IMR-90 (cell line): ENCODE measurements around the gene SLC38A8. TPM values are rescaled to one million over a fixed set of nuclear protein-coding genes. Genes with fewer than 3 reads are reported as not detected.
A peak's percentile ranks its signal among the peaks of the same experiment; 100 is the strongest.

Experiments
- ATAC-seq: fragments of 200-7000 bp; cut with Tn5 transposase; 2 replicates; pipeline ENCODE4 v1.9.1; 2020; ENCODE audit warnings: low read depth, mild to moderate bottlenecking, moderate library complexity
- Bru-seq: library from RNA; stranded (reverse); fragments of 400-500 nt; gene quantifications from one replicate; lab custom pipeline; 2021; lab: Mats Ljungman, UMichigan
- BruChase-seq, 2 experiments: library from RNA; stranded (reverse); fragments of 400-500 nt; gene quantifications; one replicate each; lab custom pipeline; 2021; lab: Mats Ljungman, UMichigan
- BruUV-seq: library from RNA; stranded (reverse); fragments of 400-500 nt; replicated peaks from 2 replicates; lab custom pipeline; 2021; lab: Mats Ljungman, UMichigan
- CTCF ChIA-PET: fragments of 300-600 bp; formaldehyde crosslinking; extraction: SDS; loops from one replicate; lab custom pipeline; 2021; ENCODE audit warnings: antibody characterized with exemption; lab: Yijun Ruan, JAX
- POLR2A ChIA-PET: fragments of 300-600 bp; sonication (Branson Sonifier 250); formaldehyde crosslinking; loops from one replicate; lab custom pipeline; 2022; ENCODE audit warnings: antibody characterized with exemption; ENCODE audit not compliant: unreplicated experiment; lab: Charles Lee
- DNase-seq: peaks from one replicate; pipeline ENCODE4 v3.0.0; 2013
- H2AFZ ChIP-seq: replicated peaks from 2 replicates; pipeline ENCODE3; 2013; ENCODE audit warnings: low read length, mild to moderate bottlenecking; ENCODE audit not compliant: poor library complexity
- H2AK5ac ChIP-seq: 2 replicates; pipeline ENCODE4 v1.6.1; 2013; ENCODE audit warnings: low read depth, low read length, inconsistent platforms
- H2AK9ac ChIP-seq: replicated peaks from 2 replicates; pipeline ENCODE3; 2013; ENCODE audit warnings: mild to moderate bottlenecking, low read depth, low read length, moderate library complexity; ENCODE audit not compliant: poor library complexity
- H2BK120ac ChIP-seq: 2 replicates; pipeline ENCODE4 v1.6.1; 2013; ENCODE audit warnings: low read depth, low read length, inconsistent platforms
- H2BK15ac ChIP-seq: 3 replicates; pipeline ENCODE4 v1.6.1; 2013; ENCODE audit warnings: low read depth, low read length, inconsistent platforms
- H2BK20ac ChIP-seq: 2 replicates; pipeline ENCODE4 v1.6.1; 2013; ENCODE audit warnings: low read depth, mild to moderate bottlenecking, inconsistent platforms, low read length, moderate library complexity
- H2BK5ac ChIP-seq: 2 replicates; pipeline ENCODE4 v1.6.1; 2013; ENCODE audit warnings: mild to moderate bottlenecking, low read depth, low read length, inconsistent platforms; ENCODE audit not compliant: poor library complexity, severe bottlenecking
- H3K14ac ChIP-seq: replicated peaks from 2 replicates; pipeline ENCODE4 v1.6.1; 2013; ENCODE audit warnings: low read depth, low read length, inconsistent platforms
- H3K18ac ChIP-seq: 2 replicates; pipeline ENCODE4 v1.6.1; 2013; ENCODE audit warnings: low read depth, low read length, control low read depth
- H3K23ac ChIP-seq: 2 replicates; pipeline ENCODE4 v1.6.1; 2013; ENCODE audit warnings: low read depth, low read length, inconsistent platforms
- H3K27ac ChIP-seq: 2 replicates; pipeline ENCODE4 v1.5.1; 2013; ENCODE audit warnings: mild to moderate bottlenecking, control low read depth, low read length; ENCODE audit not compliant: insufficient read depth
- H3K27me3 ChIP-seq: 2 replicates; pipeline ENCODE4 v1.6.1; 2013; ENCODE audit warnings: low read length; ENCODE audit not compliant: control insufficient read depth, insufficient read depth
- H3K36me3 ChIP-seq: 2 replicates; pipeline ENCODE4 v1.6.1; 2013; ENCODE audit warnings: low read length, mixed read lengths; ENCODE audit not compliant: control insufficient read depth, insufficient read depth
- H3K4ac ChIP-seq: 2 replicates; pipeline ENCODE4 v1.6.1; 2013; ENCODE audit warnings: low read depth, low read length, inconsistent platforms
- H3K4me1 ChIP-seq: 2 replicates; pipeline ENCODE4 v1.6.1; 2013; ENCODE audit warnings: low read length, mixed read lengths; ENCODE audit not compliant: control insufficient read depth, insufficient read depth
- H3K4me2 ChIP-seq: 2 replicates; pipeline ENCODE4 v1.6.1; 2013; ENCODE audit warnings: low read depth, mild to moderate bottlenecking, control low read depth, low read length, moderate library complexity
- H3K4me3 ChIP-seq: 2 replicates; pipeline ENCODE4 v1.5.1; 2013; ENCODE audit warnings: low read depth, mild to moderate bottlenecking, control low read depth, low read length, moderate library complexity; ENCODE audit not compliant: insufficient read depth
- H3K56ac ChIP-seq: 2 replicates; pipeline ENCODE4 v1.6.1; 2013; ENCODE audit warnings: low read length, inconsistent platforms; ENCODE audit not compliant: insufficient read depth; ENCODE audit errors: extremely low read depth
- H3K79me1 ChIP-seq, 2 experiments: 2 replicates each; pipeline ENCODE4 v1.6.1; 2013; ENCODE audit warnings: low read length in 2 of 2, inconsistent platforms in 1 of 2, low read depth in 1 of 2
- H3K9ac ChIP-seq: 2 replicates; pipeline ENCODE4 v1.6.1; 2013; ENCODE audit warnings: low read depth, low read length, control low read depth
- H3K9me1 ChIP-seq: 2 replicates; pipeline ENCODE4 v1.6.1; 2013; ENCODE audit warnings: low read length, inconsistent platforms; ENCODE audit not compliant: insufficient read depth
- H3K9me3 ChIP-seq: 2 replicates; pipeline ENCODE4 v1.6.1; 2013; ENCODE audit warnings: low read length; ENCODE audit not compliant: control insufficient read depth, insufficient read depth
- H4K20me1 ChIP-seq: 2 replicates; pipeline ENCODE4 v1.6.1; 2013; ENCODE audit warnings: low read length, inconsistent platforms; ENCODE audit not compliant: insufficient read depth
- H4K5ac ChIP-seq: 2 replicates; pipeline ENCODE4 v1.6.1; 2013; ENCODE audit warnings: mild to moderate bottlenecking, low read depth, low read length, control low read depth
- H4K8ac ChIP-seq, 2 experiments: 2 replicates each; pipeline ENCODE4 v1.6.1; 2013; ENCODE audit warnings: low read depth in 2 of 2, low read length in 2 of 2, control low read depth in 1 of 2, inconsistent platforms in 1 of 2
- H4K91ac ChIP-seq: 2 replicates; pipeline ENCODE4 v1.6.1; 2013; ENCODE audit warnings: low read depth, low read length, inconsistent platforms; ENCODE audit not compliant: insufficient read depth
- CHD1 ChIP-seq: IDR thresholded peaks from 2 replicates; pipeline ENCODE4 v1.6.1; 2012; ENCODE audit warnings: low read depth, low read length, improper control_type of control experiment
- FOS ChIP-seq: fragments of 150-350 bp; IDR thresholded peaks from 2 replicates; pipeline ENCODE4 v1.6.1; 2016; ENCODE audit warnings: low read depth, low read length
- MXI1 ChIP-seq: IDR thresholded peaks from 2 replicates; pipeline ENCODE4 v1.6.1; 2012; ENCODE audit warnings: low read depth, mild to moderate bottlenecking, low read length, moderate library complexity, borderline replicate concordance
- NFE2L2 ChIP-seq: fragments of 150-350 bp; IDR thresholded peaks from 2 replicates; pipeline ENCODE4 v1.6.1; 2016; ENCODE audit warnings: low read depth, mild to moderate bottlenecking, low read length
- POLR2A ChIP-seq: IDR thresholded peaks from 2 replicates; pipeline ENCODE4 v1.6.1; 2012; ENCODE audit warnings: mild to moderate bottlenecking, low read depth, low read length
- RAD21 ChIP-seq: IDR thresholded peaks from 2 replicates; pipeline ENCODE4 v1.6.1; 2012; ENCODE audit warnings: low read length, improper control_type of control experiment
- RCOR1 ChIP-seq: IDR thresholded peaks from 2 replicates; pipeline ENCODE4 v1.6.1; 2012; ENCODE audit warnings: mild to moderate bottlenecking, low read length, improper control_type of control experiment; ENCODE audit not compliant: insufficient replicate concordance
- RFX5 ChIP-seq: IDR thresholded peaks from 2 replicates; pipeline ENCODE4 v1.8.0; 2012; ENCODE audit warnings: low read depth, mild to moderate bottlenecking, low read length, moderate library complexity
- WGBS, 2 experiments: methylation state at CpG; one replicate each; pipeline versions ENCODE4 v1.1.5 to v1.1.7; 2013; ENCODE audit warnings: missing lambda C conversion rate in 2 of 2; ENCODE audit not compliant: insufficient read length in 1 of 2; ENCODE audit errors: extremely low coverage in 2 of 2; 5-methylcytosine and 5-hydroxymethylcytosine counted together
- dilution Hi-C: fragments of 300-500 bp; cut with HindIII; formaldehyde crosslinking; loops from one replicate; pipeline ENCODE4 v1.14.3; 2018; ENCODE audit warnings: low sequenced_read_pairs; ENCODE audit not compliant: unreplicated experiment
- in situ Hi-C: fragments of 300-500 bp; cut with MboI; formaldehyde crosslinking; loops from 3 replicates; pipeline ENCODE4 v1.14.3; 2019; ENCODE audit warnings: low sequenced_read_pairs, inconsistent platforms, mixed read lengths
- intact Hi-C: fragments of 100-400 bp; cut with micrococcal nuclease; formaldehyde crosslinking; loops from 2 replicates; pipeline ENCODE4 v1.10.0; 2022
- long read RNA-seq: library from polyadenylated mRNA; unstranded; transcript quantifications from one replicate; pipeline ENCODE4 v2.0.0, GENCODE V29; 2021; ENCODE audit not compliant: unreplicated experiment
- polyA plus RNA-seq, 3 experiments: library from polyadenylated mRNA; depleted of rRNA; stranded (reverse); fragments of >200 nt; gene quantifications; 2 replicates each; pipeline ENCODE4 v1.2.3, GENCODE V29; 2012; ENCODE audit warnings: low replicate concordance in 1 of 3
- total RNA-seq: library from RNA; depleted of rRNA; stranded (reverse); fragments of >200 nt; gene quantifications from 2 replicates; pipeline ENCODE4 v1.2.3, GENCODE V29; 2012; rRNA removed
- TF ChIP-seq, protein P1 (sequence below): fragments of 150-350 bp; IDR thresholded peaks from 2 replicates; pipeline ENCODE4 v1.6.1; 2016; ENCODE audit warnings: low read depth, mild to moderate bottlenecking, low read length, moderate library complexity, borderline replicate concordance
- TF ChIP-seq, protein P2 (sequence below): fragments of 150-350 bp; IDR thresholded peaks from 2 replicates; pipeline ENCODE4 v1.6.1; 2017; ENCODE audit warnings: mild to moderate bottlenecking, antibody characterized with exemption, low read length, low read depth
- TF ChIP-seq, protein P3 (sequence below): conservative IDR thresholded peaks from 2 replicates; pipeline ENCODE4 v1.5.1; 2012; ENCODE audit warnings: mild to moderate bottlenecking, low read depth, low read length, improper control_type of control experiment

SLC38A8 gene
- total RNA-seq, result not detected in 2 replicates
- polyA plus RNA-seq (2012; rRNA removed), result not detected in 2 replicates
- not detected in 2 replicates for polyA plus RNA-seq (2012; cell fraction: cytosol; rRNA removed)
- polyA plus RNA-seq (2012; cell fraction: nucleus; rRNA removed; ENCODE audit: low replicate concordance), result not detected in 2 replicates
- Bru-seq, nascent RNA, result percentile 8 among the genes with signal in this experiment
- percentile 4 among the genes with signal in this experiment for BruChase-seq, experiment 1, labeled RNA remaining after a 6-hour chase
- percentile 9 among the genes with signal in this experiment for BruChase-seq, experiment 2, labeled RNA remaining after a 2-hour chase
- long read RNA-seq, result 0 reads

DNA sequence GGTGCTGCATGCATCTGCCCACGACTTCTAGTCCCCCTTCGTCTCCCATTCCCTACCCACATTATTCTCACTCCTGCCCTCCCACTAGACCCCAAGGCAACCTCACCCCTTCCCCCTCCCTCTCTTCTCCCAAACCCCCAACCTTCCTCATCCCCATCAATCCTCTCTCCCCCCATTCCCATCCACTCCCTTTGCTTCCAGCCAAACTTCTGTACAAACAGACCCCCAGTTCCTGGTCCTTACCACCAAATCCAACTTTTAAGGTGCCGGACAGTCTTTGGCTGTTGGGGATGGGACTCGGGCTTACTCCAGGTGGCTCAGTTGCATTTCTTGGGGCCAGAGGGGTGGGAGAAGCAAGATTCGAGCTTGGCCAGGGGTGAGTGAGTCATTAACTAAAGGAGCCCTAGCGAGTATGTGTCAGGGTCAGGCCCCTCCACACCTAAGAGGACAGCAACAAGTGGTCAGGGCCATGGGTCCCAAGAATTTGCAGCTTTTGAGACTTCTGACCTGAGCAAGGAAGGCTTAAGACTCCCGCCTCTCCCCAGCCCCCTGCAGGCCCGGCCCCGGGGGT is at the start of gene SLC38A8:
Gene SLC38A8, minus strand, starts transcription at position 488 of the 571 bp plus-strand sequence. CDS start 638 bp downstream, outside the sequence.
- DNase-seq, result no peak
- Histone ChIP-seq H3K27me3 (peaks cover 49% of the 10 kb centered on the region), H3K9me3 (no peaks in the 10 kb centered on the region), H3K56ac (no peak within 1 kb of the TSS), H2BK120ac (no peak within 1 kb of the TSS), H4K5ac (no peak within 1 kb of the TSS), H2BK5ac (no peak within 1 kb of the TSS), H2BK20ac (no peak within 1 kb of the TSS), H2AK5ac (no peak within 1 kb of the TSS), H3K4me1 (no peaks in the 10 kb centered on the region), H2BK15ac (no peak within 1 kb of the TSS), H3K18ac (no peak within 1 kb of the TSS), H4K20me1 (no peaks in the 10 kb centered on the region), H2AFZ (no peak within 1 kb of the TSS), H3K9me1 (no peaks in the 10 kb centered on the region), H4K91ac (no peak within 1 kb of the TSS), H3K23ac (no peak within 1 kb of the TSS), H3K9ac (no peak within 1 kb of the TSS), H2AK9ac (no peak within 1 kb of the TSS), H3K79me1 (no peaks in the 10 kb centered on the region), H3K36me3 (no peaks in the 10 kb centered on the region), H3K4me3 (no peak within 1 kb of the TSS), H3K14ac (no peak within 1 kb of the TSS), H3K27ac (no peak within 1 kb of the TSS), H3K4me2 (no peak within 1 kb of the TSS), H4K8ac (no peak within 1 kb of the TSS), H3K4ac (no peak within 1 kb of the TSS)
- ChIA-PET CTCF (no interaction called here), POLR2A (interaction anchor here (0.5 kb wide), 1 partner anchor 15 kb away, joined by 8 read pairs; no protein-coding TSS in a partner anchor)
- BruUV-seq, result no TSS peak
- intact Hi-C loops, result loop anchor here (5.0 kb wide), 1 partner anchor 75 kb away; the partner anchor contains the start of gene NECAB2
- WGBS, 2 experiments, result 80% methylated on average over 1 of the region's 9 CpGs; no CpG with 5 or more reads in 1 of the 2 experiments
- TF ChIP-seq RAD21, result no peak
- TF ChIP-seq POLR2A, result no peak
- no peak for TF ChIP-seq MXI1
- no peak for TF ChIP-seq RCOR1
- TF ChIP-seq FOS, result no peak
- TF ChIP-seq, protein P1, sequence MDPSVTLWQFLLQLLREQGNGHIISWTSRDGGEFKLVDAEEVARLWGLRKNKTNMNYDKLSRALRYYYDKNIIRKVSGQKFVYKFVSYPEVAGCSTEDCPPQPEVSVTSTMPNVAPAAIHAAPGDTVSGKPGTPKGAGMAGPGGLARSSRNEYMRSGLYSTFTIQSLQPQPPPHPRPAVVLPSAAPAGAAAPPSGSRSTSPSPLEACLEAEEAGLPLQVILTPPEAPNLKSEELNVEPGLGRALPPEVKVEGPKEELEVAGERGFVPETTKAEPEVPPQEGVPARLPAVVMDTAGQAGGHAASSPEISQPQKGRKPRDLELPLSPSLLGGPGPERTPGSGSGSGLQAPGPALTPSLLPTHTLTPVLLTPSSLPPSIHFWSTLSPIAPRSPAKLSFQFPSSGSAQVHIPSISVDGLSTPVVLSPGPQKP, result no peak
- TF ChIP-seq NFE2L2, result no peak
- TF ChIP-seq, protein P2, sequence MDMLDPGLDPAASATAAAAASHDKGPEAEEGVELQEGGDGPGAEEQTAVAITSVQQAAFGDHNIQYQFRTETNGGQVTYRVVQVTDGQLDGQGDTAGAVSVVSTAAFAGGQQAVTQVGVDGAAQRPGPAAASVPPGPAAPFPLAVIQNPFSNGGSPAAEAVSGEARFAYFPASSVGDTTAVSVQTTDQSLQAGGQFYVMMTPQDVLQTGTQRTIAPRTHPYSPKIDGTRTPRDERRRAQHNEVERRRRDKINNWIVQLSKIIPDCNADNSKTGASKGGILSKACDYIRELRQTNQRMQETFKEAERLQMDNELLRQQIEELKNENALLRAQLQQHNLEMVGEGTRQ, result no peak
- TF ChIP-seq CHD1, result no peak
- TF ChIP-seq, protein P3, sequence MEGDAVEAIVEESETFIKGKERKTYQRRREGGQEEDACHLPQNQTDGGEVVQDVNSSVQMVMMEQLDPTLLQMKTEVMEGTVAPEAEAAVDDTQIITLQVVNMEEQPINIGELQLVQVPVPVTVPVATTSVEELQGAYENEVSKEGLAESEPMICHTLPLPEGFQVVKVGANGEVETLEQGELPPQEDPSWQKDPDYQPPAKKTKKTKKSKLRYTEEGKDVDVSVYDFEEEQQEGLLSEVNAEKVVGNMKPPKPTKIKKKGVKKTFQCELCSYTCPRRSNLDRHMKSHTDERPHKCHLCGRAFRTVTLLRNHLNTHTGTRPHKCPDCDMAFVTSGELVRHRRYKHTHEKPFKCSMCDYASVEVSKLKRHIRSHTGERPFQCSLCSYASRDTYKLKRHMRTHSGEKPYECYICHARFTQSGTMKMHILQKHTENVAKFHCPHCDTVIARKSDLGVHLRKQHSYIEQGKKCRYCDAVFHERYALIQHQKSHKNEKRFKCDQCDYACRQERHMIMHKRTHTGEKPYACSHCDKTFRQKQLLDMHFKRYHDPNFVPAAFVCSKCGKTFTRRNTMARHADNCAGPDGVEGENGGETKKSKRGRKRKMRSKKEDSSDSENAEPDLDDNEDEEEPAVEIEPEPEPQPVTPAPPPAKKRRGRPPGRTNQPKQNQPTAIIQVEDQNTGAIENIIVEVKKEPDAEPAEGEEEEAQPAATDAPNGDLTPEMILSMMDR, result no peak
- no peak for TF ChIP-seq RFX5
- dilution Hi-C loops, result no loop called here
- no peak for ATAC-seq
- in situ Hi-C loops, result no loop called here
